Kidney epithelial cell (primary cell): ENCODE data around the gene ITGB1BP1. TPM values are rescaled to one million over a fixed set of nuclear protein-coding genes. Genes with fewer than 3 reads are reported as not detected.

Experiments
- DNase-seq: peaks from one replicate; pipeline ENCODE4 v3.0.0-alpha.2; 2010; ENCODE audit warnings: low read depth
- H3K27me3 ChIP-seq: 2 replicates; pipeline ENCODE4 v1.6.0; 2011; ENCODE audit warnings: low read length; ENCODE audit not compliant: control insufficient read depth, insufficient read depth
- H3K36me3 ChIP-seq: 2 replicates; pipeline ENCODE4 v1.5.1; 2011; ENCODE audit warnings: low read length; ENCODE audit not compliant: control insufficient read depth, insufficient read depth
- H3K4me3 ChIP-seq: 2 replicates; pipeline ENCODE4 v1.5.1; 2011; ENCODE audit warnings: low read depth, mild to moderate bottlenecking, control low read depth, low read length
- total RNA-seq: library from RNA; depleted of rRNA; stranded (reverse); fragments of >200 nt; gene quantifications from 2 replicates; pipeline ENCODE4 v1.2.3, GENCODE V29; 2015
- TF ChIP-seq, protein P1 (sequence below): IDR thresholded peaks from 2 replicates; pipeline ENCODE4 v1.5.1; 2011; ENCODE audit warnings: mild to moderate bottlenecking, moderate library complexity, low read length, control low read depth, inconsistent platforms; ENCODE audit not compliant: insufficient read depth, poor library complexity, severe bottlenecking

The ITGB1BP1 gene
- total RNA-seq, 1 donor from 2014 or later: 41.4 TPM

DNA sequence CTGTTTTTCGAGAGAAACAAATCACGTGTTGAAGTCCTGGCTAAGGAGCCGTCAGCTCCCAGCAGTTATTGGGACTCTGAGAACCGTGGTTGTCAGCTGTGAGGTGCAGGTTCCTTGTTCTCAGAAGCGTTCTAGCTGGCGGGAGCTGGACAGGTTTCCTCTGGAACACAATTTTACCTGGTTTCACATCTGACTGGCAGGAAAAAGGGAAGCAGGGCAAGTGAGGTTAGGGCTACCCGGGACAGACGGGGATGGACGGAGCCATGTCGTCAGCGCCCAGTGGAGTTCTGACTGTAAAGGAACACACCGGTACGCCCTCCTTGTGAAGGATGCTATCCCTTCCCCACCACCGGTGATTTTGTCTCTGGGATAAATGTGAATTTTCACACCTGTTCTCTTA lies 26.1 kb downstream of the ITGB1BP1 start:
- TF ChIP-seq, protein P1, sequence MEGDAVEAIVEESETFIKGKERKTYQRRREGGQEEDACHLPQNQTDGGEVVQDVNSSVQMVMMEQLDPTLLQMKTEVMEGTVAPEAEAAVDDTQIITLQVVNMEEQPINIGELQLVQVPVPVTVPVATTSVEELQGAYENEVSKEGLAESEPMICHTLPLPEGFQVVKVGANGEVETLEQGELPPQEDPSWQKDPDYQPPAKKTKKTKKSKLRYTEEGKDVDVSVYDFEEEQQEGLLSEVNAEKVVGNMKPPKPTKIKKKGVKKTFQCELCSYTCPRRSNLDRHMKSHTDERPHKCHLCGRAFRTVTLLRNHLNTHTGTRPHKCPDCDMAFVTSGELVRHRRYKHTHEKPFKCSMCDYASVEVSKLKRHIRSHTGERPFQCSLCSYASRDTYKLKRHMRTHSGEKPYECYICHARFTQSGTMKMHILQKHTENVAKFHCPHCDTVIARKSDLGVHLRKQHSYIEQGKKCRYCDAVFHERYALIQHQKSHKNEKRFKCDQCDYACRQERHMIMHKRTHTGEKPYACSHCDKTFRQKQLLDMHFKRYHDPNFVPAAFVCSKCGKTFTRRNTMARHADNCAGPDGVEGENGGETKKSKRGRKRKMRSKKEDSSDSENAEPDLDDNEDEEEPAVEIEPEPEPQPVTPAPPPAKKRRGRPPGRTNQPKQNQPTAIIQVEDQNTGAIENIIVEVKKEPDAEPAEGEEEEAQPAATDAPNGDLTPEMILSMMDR: no peak
- H3K4me3 ChIP-seq: no peak overlapping the region
- no peak for DNase-seq
- H3K27me3 ChIP-seq: no peaks in the 10 kb centered on the region
- H3K36me3 ChIP-seq: peaks cover 5% of the 10 kb centered on the region

DNA sequence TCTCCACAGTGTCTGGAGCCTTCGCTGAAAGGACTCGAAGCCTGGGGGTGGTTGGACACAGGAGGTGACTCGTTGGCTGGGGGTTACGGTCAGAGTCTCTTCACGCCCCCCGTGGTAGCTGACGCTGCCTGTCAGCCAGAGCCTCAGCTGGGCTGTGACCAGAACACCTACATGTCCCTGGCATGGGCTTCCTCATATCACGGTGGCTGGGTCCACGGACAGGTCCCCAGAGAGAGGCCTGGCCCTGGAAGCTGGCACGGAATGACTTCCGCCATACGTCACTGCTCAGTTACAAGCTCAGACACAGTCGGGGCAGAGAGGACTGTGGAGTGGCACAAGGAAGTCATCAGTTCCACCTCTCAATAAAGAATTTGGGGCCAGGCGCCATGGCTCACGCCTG lies 28.5 kb downstream of the ITGB1BP1 start:
- no peaks in the 10 kb centered on the region for H3K27me3 ChIP-seq
- H3K4me3 ChIP-seq: no peak overlapping the region
- H3K36me3 ChIP-seq: peaks cover 7% of the 10 kb centered on the region
- no peak for DNase-seq
- TF ChIP-seq, protein P1: no peak

DNA sequence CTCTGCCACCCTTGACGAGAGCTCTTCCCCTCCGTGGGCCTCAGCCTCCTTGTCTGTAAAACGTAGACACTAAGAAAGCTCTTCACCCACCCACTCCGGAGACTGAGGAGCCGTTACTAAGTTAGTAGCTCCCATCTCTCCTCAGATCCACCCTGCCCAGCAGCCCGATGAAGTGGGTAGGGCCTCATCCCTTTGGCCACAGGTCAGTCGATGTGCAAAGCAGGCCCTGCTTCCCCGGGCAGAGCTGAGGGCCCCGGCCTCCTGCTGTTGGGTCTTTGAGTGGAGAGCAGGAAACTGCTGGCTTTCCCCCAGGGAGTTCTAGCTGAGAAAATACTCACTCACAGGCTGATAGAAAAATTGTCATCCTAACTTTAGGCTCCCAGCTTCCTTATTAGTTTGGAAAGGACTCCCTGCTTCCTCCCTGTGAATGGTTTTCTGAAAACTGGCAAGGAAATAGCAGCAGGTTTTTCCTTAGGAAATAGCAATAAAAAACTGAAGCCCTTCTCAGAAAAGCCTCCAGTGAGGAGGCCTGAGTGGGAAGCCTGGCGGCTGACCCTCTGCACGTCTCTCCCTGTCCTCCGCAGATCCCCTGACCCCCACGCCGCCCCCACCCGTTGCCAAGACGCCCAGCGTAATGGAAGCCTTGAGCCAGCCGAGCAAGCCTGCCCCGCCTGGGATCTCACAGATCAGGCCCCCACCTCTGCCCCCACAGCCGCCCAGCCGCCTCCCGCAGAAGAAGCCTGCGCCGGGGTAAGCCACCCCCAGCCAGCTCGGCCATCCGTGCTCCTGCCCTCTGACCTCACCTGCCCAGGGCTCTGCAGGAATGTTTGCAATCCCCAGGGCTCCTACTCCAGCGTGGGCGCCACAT lies 30.2 kb downstream of the ITGB1BP1 start:
- H3K36me3 ChIP-seq: peaks cover 8% of the 10 kb centered on the region
- DNase-seq: no peak
- H3K4me3 ChIP-seq: no peak overlapping the region
- no peaks in the 10 kb centered on the region for H3K27me3 ChIP-seq
- TF ChIP-seq, protein P1: no peak

DNA sequence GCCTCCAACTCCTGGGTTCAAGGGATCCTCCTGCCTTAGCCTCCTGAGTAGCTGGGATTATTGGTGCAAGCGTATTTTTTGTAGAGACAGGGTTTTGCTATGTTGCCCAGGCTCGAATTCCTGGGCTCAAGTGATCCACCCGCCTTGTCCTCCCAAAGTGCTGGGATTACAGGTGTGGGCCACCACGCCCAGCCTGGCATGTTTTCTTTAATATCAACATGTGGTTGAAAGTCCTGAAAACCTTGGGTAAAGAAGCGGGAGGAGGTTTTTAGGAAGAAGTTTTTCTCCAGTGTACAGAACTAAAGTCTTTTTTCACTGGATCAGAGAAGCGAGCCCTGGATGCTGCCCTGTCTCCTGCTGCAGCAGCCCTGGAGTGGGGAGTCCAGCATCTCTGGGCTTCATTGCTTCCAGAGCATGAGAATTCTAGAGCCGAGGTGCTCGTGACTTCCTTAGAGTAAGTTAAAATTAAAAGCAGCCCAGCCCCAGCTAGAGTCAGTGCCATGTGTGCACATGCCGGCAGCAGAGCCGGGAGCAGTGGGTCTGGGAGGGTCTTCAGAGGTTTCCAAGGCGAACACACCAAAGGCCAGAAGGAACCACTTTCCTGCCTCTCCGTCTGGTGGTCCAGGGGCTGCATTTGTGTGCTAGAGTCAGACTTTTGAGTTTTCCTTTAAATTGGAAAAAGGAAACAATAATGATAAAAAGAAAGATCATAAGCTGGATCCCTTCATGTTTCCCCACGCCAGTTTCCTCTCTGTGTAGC lies 31.2 kb downstream of the ITGB1BP1 start:
- Histone ChIP-seq H3K36me3 (peaks cover 8% of the 10 kb centered on the region), H3K4me3 (no peak overlapping the region), H3K27me3 (no peaks in the 10 kb centered on the region)
- TF ChIP-seq, protein P1: no peak
- DNase-seq: no peak

DNA sequence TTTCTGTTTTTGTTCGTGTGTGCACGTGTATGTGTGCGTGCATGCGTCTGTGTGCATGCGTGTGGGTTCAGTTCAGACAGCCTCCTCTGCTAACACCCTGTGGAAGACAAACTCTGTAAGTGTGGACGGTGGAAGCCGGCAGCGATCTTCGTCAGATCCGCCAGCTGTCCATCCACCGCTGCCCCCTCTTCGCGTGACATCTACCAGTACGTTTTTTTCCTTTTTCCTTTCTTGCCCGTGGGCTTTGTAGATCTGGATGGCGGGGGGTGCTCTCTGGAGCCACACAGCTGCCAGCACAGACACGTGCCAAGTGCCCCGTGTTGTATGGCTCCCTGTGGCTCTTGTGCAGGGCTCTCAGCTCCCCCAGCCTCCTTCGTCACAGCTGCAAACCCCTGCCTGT lies 32.3 kb downstream of the ITGB1BP1 start:
- Histone ChIP-seq H3K4me3 (no peak overlapping the region), H3K27me3 (no peaks in the 10 kb centered on the region), H3K36me3 (peaks cover 8% of the 10 kb centered on the region)
- DNase-seq: no peak
- TF ChIP-seq, protein P1: no peak
